G401 (cell line): ENCODE results near the gene EPHB3. TPM values are rescaled to one million over a fixed set of nuclear protein-coding genes. Genes with fewer than 3 reads are reported as not detected.

Source experiments
- total RNA-seq: library from RNA; depleted of rRNA; stranded (reverse); fragments of >200 nt; shearing (Covaris generic); gene quantifications from 2 replicates; pipeline ENCODE4 v1.2.3, GENCODE V29; 2014; rRNA removed

EPHB3 gene
- total RNA-seq, 1 experiment from 2014 or later, result 2.8 TPM

Other genes with a start within 250 kb of the EPHB3 start
- 295 and 341 TPM in 2 replicates for gene EIF4G1, start 247.2 kb upstream of the EPHB3 start, total RNA-seq
- gene FAM131A, start 224.2 kb upstream of the EPHB3 start, total RNA-seq, result 20.7 and 31.2 TPM in 2 replicates
- 6.7 and 10.7 TPM in 2 replicates for gene CLCN2, start 200.2 kb upstream of the EPHB3 start, total RNA-seq
- gene POLR2H, start 200.1 kb upstream of the EPHB3 start, total RNA-seq, result 136 and 144 TPM in 2 replicates
- gene THPO, start 183.6 kb upstream of the EPHB3 start, total RNA-seq, result 0.12 and 0.20 TPM in 2 replicates
- gene CHRD, start 181.7 kb upstream of the EPHB3 start, total RNA-seq, result 1.4 and 1.8 TPM in 2 replicates
- 31.8 and 64.0 TPM in 2 replicates for gene MAGEF1, start 150.3 kb downstream of the EPHB3 start, total RNA-seq